ENCODE measurements around the gene GLI3.

- TF ChIP-seq POLR2A (IDR thresholded peaks at IDR 0.05) = no peak
- TF ChIP-seq, protein P1, sequence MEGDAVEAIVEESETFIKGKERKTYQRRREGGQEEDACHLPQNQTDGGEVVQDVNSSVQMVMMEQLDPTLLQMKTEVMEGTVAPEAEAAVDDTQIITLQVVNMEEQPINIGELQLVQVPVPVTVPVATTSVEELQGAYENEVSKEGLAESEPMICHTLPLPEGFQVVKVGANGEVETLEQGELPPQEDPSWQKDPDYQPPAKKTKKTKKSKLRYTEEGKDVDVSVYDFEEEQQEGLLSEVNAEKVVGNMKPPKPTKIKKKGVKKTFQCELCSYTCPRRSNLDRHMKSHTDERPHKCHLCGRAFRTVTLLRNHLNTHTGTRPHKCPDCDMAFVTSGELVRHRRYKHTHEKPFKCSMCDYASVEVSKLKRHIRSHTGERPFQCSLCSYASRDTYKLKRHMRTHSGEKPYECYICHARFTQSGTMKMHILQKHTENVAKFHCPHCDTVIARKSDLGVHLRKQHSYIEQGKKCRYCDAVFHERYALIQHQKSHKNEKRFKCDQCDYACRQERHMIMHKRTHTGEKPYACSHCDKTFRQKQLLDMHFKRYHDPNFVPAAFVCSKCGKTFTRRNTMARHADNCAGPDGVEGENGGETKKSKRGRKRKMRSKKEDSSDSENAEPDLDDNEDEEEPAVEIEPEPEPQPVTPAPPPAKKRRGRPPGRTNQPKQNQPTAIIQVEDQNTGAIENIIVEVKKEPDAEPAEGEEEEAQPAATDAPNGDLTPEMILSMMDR (IDR thresholded peaks at IDR 0.05) = no peak
These were observed 33.7 kb downstream of the GLI3 start for GRCh38 chr7:42203336-42203735.

Measured in tibial nerve (tissue), 3 donors.